Measurements from ENCODE around the gene TUT4. TPM values are rescaled to one million over a fixed set of nuclear protein-coding genes. Genes with fewer than 3 reads are reported as not detected.

The TUT4 gene
- polyA plus RNA-seq, 1 donor from 2014 or later, result 84.1 TPM

DNA sequence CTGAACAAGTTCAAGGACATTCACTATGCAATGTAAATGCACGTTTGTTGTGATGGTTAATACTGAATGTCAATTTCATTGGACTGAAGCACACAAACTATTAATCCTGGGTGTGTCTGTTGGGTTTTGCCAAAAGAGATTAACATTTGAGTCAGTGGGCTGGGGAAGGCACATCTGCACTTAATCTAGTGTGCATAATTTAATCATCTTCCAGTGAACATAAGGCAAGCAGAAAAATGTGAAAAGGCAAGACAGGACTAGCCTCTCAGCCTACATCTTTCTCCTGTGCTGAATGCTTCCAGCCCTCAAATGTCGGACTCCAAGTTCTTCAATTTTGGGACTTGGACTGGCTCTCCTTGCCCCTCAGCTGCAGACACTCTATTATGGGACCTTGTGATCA is 108.4 kb downstream of the TUT4 start:
- no peak overlapping the region for H3K9ac ChIP-seq (ENCODE audit: low read length)
- no peak overlapping the region for H3K27ac ChIP-seq (ENCODE audit: low read length)

DNA sequence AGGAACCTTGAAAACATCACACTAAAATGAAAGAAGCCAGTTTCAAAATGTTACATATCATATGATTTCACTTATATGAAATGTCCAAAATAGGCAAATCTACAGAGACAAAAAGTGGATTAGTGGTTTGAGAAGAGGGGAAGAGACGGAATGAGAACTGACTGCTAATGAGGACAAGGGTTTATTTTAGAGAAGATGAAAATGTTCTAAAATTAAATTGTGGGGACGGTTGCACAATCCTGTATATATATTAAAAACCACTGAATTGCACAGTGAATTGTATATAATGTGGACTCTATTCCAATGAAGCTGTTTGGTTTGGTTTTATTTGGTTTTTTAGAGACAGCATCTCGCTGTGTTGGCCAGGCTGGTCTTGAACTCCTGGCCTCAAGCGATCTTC is 112.9 kb downstream of the TUT4 start:
- no peaks in the 10 kb centered on the region for H4K20me1 ChIP-seq (ENCODE audit: insufficient read depth)
- H3K27me3 ChIP-seq (ENCODE audit: insufficient read depth, low read depth, low read length), result no peaks in the 10 kb centered on the region
- H3K9ac ChIP-seq (ENCODE audit: low read length), result no peak overlapping the region
- no peaks in the 10 kb centered on the region for H3F3A ChIP-seq (ENCODE audit: insufficient read depth, low read length, poor library complexity, severe bottlenecking)
- H3K4me3 ChIP-seq (ENCODE audit: low read length), result no peak overlapping the region
- H3K4me2 ChIP-seq (ENCODE audit: low read length), result no peak overlapping the region
- H3K9me2 ChIP-seq (ENCODE audit: insufficient read depth, low read length), result no peaks in the 10 kb centered on the region
- H3K27ac ChIP-seq (ENCODE audit: low read length), result no peak overlapping the region
- TF ChIP-seq POLR2AphosphoS5 (IDR thresholded peaks at IDR 0.05), result no peak
- no peak for TF ChIP-seq TAF1 (IDR thresholded peaks at IDR 0.05; ENCODE audit: low read depth)
- TF ChIP-seq RAD21 (conservative IDR thresholded peaks at IDR 0.05), result no peak
- no peak for TF ChIP-seq EP300 (conservative IDR thresholded peaks at IDR 0.05; ENCODE audit: poor library complexity, severe bottlenecking)
- TF ChIP-seq, protein P1, sequence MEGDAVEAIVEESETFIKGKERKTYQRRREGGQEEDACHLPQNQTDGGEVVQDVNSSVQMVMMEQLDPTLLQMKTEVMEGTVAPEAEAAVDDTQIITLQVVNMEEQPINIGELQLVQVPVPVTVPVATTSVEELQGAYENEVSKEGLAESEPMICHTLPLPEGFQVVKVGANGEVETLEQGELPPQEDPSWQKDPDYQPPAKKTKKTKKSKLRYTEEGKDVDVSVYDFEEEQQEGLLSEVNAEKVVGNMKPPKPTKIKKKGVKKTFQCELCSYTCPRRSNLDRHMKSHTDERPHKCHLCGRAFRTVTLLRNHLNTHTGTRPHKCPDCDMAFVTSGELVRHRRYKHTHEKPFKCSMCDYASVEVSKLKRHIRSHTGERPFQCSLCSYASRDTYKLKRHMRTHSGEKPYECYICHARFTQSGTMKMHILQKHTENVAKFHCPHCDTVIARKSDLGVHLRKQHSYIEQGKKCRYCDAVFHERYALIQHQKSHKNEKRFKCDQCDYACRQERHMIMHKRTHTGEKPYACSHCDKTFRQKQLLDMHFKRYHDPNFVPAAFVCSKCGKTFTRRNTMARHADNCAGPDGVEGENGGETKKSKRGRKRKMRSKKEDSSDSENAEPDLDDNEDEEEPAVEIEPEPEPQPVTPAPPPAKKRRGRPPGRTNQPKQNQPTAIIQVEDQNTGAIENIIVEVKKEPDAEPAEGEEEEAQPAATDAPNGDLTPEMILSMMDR (IDR thresholded peaks at IDR 0.05; ENCODE audit: poor library complexity, severe bottlenecking), result no peak
- TF ChIP-seq SMC3 (conservative IDR thresholded peaks at IDR 0.05; ENCODE audit: poor library complexity), result no peak
- TF ChIP-seq, protein P2, sequence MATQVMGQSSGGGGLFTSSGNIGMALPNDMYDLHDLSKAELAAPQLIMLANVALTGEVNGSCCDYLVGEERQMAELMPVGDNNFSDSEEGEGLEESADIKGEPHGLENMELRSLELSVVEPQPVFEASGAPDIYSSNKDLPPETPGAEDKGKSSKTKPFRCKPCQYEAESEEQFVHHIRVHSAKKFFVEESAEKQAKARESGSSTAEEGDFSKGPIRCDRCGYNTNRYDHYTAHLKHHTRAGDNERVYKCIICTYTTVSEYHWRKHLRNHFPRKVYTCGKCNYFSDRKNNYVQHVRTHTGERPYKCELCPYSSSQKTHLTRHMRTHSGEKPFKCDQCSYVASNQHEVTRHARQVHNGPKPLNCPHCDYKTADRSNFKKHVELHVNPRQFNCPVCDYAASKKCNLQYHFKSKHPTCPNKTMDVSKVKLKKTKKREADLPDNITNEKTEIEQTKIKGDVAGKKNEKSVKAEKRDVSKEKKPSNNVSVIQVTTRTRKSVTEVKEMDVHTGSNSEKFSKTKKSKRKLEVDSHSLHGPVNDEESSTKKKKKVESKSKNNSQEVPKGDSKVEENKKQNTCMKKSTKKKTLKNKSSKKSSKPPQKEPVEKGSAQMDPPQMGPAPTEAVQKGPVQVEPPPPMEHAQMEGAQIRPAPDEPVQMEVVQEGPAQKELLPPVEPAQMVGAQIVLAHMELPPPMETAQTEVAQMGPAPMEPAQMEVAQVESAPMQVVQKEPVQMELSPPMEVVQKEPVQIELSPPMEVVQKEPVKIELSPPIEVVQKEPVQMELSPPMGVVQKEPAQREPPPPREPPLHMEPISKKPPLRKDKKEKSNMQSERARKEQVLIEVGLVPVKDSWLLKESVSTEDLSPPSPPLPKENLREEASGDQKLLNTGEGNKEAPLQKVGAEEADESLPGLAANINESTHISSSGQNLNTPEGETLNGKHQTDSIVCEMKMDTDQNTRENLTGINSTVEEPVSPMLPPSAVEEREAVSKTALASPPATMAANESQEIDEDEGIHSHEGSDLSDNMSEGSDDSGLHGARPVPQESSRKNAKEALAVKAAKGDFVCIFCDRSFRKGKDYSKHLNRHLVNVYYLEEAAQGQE (IDR thresholded peaks at IDR 0.05; ENCODE audit: borderline replicate concordance), result no peak
- no peak for TF ChIP-seq MXI1 (conservative IDR thresholded peaks at IDR 0.05; ENCODE audit: poor library complexity, severe bottlenecking)
- TF ChIP-seq EZH2 (IDR thresholded peaks at IDR 0.05; ENCODE audit: borderline replicate concordance, insufficient read depth, low read length, poor library complexity, severe bottlenecking), result no peak
- H3K36me3 ChIP-seq (ENCODE audit: insufficient read depth, low read length), result peaks cover 5% of the 10 kb centered on the region
- H2AFZ ChIP-seq (ENCODE audit: low read depth, low read length), result no peak overlapping the region
- H3K79me2 ChIP-seq (replicated peaks; ENCODE audit: insufficient read depth, low read length), result no peaks in the 10 kb centered on the region
- H3K9me3 ChIP-seq (ENCODE audit: low read length), result no peaks in the 10 kb centered on the region

More for the DNA sequence above, 108.4 kb downstream of the TUT4 start:
- no peak overlapping the region for H3K4me3 ChIP-seq (ENCODE audit: low read length)
- no peak overlapping the region for H2AFZ ChIP-seq (ENCODE audit: low read depth, low read length)
- no peaks in the 10 kb centered on the region for H3K9me2 ChIP-seq (ENCODE audit: insufficient read depth, low read length)
- no peaks in the 10 kb centered on the region for H4K20me1 ChIP-seq (ENCODE audit: insufficient read depth)
- H3F3A ChIP-seq (ENCODE audit: insufficient read depth, low read length, poor library complexity, severe bottlenecking), result no peaks in the 10 kb centered on the region
- H3K9me3 ChIP-seq (ENCODE audit: low read length), result no peaks in the 10 kb centered on the region
- peaks cover 5% of the 10 kb centered on the region for H3K36me3 ChIP-seq (ENCODE audit: insufficient read depth, low read length)
- no peak overlapping the region for H3K4me2 ChIP-seq (ENCODE audit: low read length)
- no peaks in the 10 kb centered on the region for H3K79me2 ChIP-seq (replicated peaks; ENCODE audit: insufficient read depth, low read length)
- H3K27me3 ChIP-seq (ENCODE audit: insufficient read depth, low read depth, low read length), result no peaks in the 10 kb centered on the region
- no peak for TF ChIP-seq EZH2 (IDR thresholded peaks at IDR 0.05; ENCODE audit: borderline replicate concordance, insufficient read depth, low read length, poor library complexity, severe bottlenecking)

DNA sequence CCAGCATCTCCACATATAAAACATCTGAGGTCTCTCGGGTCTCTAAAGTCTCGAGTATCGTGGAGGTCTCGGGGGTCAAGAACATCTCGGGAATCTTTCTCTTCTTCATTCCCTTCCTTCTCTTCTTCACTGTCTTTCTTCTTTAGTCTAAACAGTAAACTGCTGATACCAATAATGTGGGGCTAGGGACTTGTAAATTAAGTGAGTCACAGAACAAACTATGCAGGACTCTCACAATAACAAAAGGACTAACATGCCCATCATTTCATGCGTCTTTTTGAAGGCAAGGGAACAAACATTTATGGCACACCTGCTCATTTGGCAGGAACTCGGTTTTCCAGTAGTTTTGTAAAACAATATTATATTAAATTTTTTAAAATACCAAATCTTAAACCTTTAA is 116.1 kb downstream of the TUT4 start:
- H3K4me3 ChIP-seq (ENCODE audit: low read length), result no peak overlapping the region
- TF ChIP-seq POLR2AphosphoS5 (IDR thresholded peaks at IDR 0.05) (no peak), TAF1 (IDR thresholded peaks at IDR 0.05; ENCODE audit: low read depth) (no peak), MXI1 (conservative IDR thresholded peaks at IDR 0.05; ENCODE audit: poor library complexity, severe bottlenecking) (no peak), RAD21 (conservative IDR thresholded peaks at IDR 0.05) (no peak)
- TF ChIP-seq, protein P1 (IDR thresholded peaks at IDR 0.05; ENCODE audit: poor library complexity, severe bottlenecking), result no peak
- no peaks in the 10 kb centered on the region for H3F3A ChIP-seq (ENCODE audit: insufficient read depth, low read length, poor library complexity, severe bottlenecking)
- no peak overlapping the region for H3K27ac ChIP-seq (ENCODE audit: low read length)
- H3K9me3 ChIP-seq (ENCODE audit: low read length), result no peaks in the 10 kb centered on the region
- no peaks in the 10 kb centered on the region for H3K79me2 ChIP-seq (replicated peaks; ENCODE audit: insufficient read depth, low read length)
- H3K9me2 ChIP-seq (ENCODE audit: insufficient read depth, low read length), result no peaks in the 10 kb centered on the region
- H2AFZ ChIP-seq (ENCODE audit: low read depth, low read length), result no peak overlapping the region
- peaks cover 5% of the 10 kb centered on the region for H3K36me3 ChIP-seq (ENCODE audit: insufficient read depth, low read length)
- H3K9ac ChIP-seq (ENCODE audit: low read length), result no peak overlapping the region
- no peak overlapping the region for H3K4me2 ChIP-seq (ENCODE audit: low read length)
- no peaks in the 10 kb centered on the region for H4K20me1 ChIP-seq (ENCODE audit: insufficient read depth)
- no peaks in the 10 kb centered on the region for H3K27me3 ChIP-seq (ENCODE audit: insufficient read depth, low read depth, low read length)
